Neural progenitor cell (in vitro differentiated cells): Measurements from ENCODE around the gene PCK2. TPM values are rescaled to one million over a fixed set of nuclear protein-coding genes. Genes with fewer than 3 reads are reported as not detected.

Source experiments
- DNase-seq: peaks from one replicate; pipeline ENCODE4 v3.0.0-alpha.2; 2016; ENCODE audit warnings: low spot score
- H2AFZ ChIP-seq: fragments of 200-600 bp; sonication (generic); replicated peaks from 2 replicates; pipeline ENCODE4 v1.6.1; 2016; ENCODE audit warnings: antibody characterized with exemption
- H3F3A ChIP-seq: fragments of 200-600 bp; sonication (generic); 2 replicates; pipeline ENCODE4 v1.6.1; 2016; ENCODE audit warnings: antibody characterized with exemption, low read depth
- H3K27ac ChIP-seq: fragments of 200-600 bp; sonication (generic); 2 replicates; pipeline ENCODE4 v1.5.1; 2016; ENCODE audit warnings: mild to moderate bottlenecking
- H3K27me3 ChIP-seq: fragments of 200-600 bp; sonication (generic); 2 replicates; pipeline ENCODE4 v1.6.1; 2016; ENCODE audit warnings: mild to moderate bottlenecking, moderate library complexity
- H3K36me3 ChIP-seq: fragments of 200-600 bp; sonication (generic); 2 replicates; pipeline ENCODE4 v1.5.1; 2016
- H3K4me1 ChIP-seq: fragments of 200-600 bp; sonication (generic); 2 replicates; pipeline ENCODE4 v1.6.1; 2016; ENCODE audit warnings: mixed run types
- H3K4me2 ChIP-seq: fragments of 200-600 bp; sonication (generic); 2 replicates; pipeline ENCODE4 v1.6.1; 2016
- H3K4me3 ChIP-seq: fragments of 200-600 bp; sonication (generic); 2 replicates; pipeline ENCODE4 v1.5.1; 2016
- H3K79me2 ChIP-seq: fragments of 200-600 bp; sonication (generic); 2 replicates; pipeline ENCODE4 v1.6.1; 2016; ENCODE audit warnings: low read depth
- H3K9ac ChIP-seq: fragments of 200-600 bp; sonication (generic); 2 replicates; pipeline ENCODE4 v1.6.1; 2016
- H3K9me3 ChIP-seq: fragments of 200-600 bp; sonication (generic); 2 replicates; pipeline ENCODE4 v1.5.1; 2016; ENCODE audit warnings: low read depth
- H4K20me1 ChIP-seq: fragments of 200-600 bp; sonication (generic); 2 replicates; pipeline ENCODE4 v1.6.1; 2016; ENCODE audit warnings: low read depth
- H3K27ac Mint-ChIP-seq: 3 replicates; pipeline ENCODE4 v1.8.0; 2021; ENCODE audit warnings: mixed read lengths
- H3K27me3 Mint-ChIP-seq: 2 replicates; pipeline ENCODE4 v1.8.0; 2022; ENCODE audit warnings: low read depth, mild to moderate bottlenecking, inconsistent platforms, moderate library complexity, mixed read lengths; ENCODE audit not compliant: insufficient read depth
- H3K36me3 Mint-ChIP-seq: 3 replicates; pipeline ENCODE4 v1.8.0; 2021; ENCODE audit warnings: mixed read lengths
- H3K4me1 Mint-ChIP-seq: 3 replicates; pipeline ENCODE4 v1.8.0; 2021; ENCODE audit warnings: mixed read lengths
- H3K4me3 Mint-ChIP-seq: 3 replicates; pipeline ENCODE4 v1.8.0; 2021; ENCODE audit warnings: mild to moderate bottlenecking, moderate library complexity, mixed read lengths
- H3K9me3 Mint-ChIP-seq: 3 replicates; pipeline ENCODE4 v1.8.0; 2020; ENCODE audit warnings: mixed read lengths
- CTCF ChIP-seq: fragments of 200-600 bp; sonication (generic); IDR thresholded peaks from 2 replicates; pipeline ENCODE4 v1.5.1; 2017; ENCODE audit warnings: antibody characterized with exemption, mild to moderate bottlenecking
- EZH2 ChIP-seq: fragments of 200-600 bp; sonication (generic); IDR thresholded peaks from 2 replicates; pipeline ENCODE4 v1.6.1; 2017; ENCODE audit warnings: antibody characterized with exemption, mild to moderate bottlenecking, moderate library complexity
- EZH2phosphoT487 ChIP-seq: fragments of 200-600 bp; sonication (generic); IDR thresholded peaks from 2 replicates; pipeline ENCODE4 v1.6.1; 2017; ENCODE audit warnings: antibody characterized with exemption
- total RNA-seq: library from RNA; depleted of rRNA; stranded (reverse); fragments of >200 nt; gene quantifications from 2 replicates; pipeline ENCODE4 v1.2.3, GENCODE V29; 2015; ENCODE audit warnings: low replicate concordance

PCK2 gene
- total RNA-seq, 1 donor from 2014 or later = 11.1 TPM

- Histone ChIP-seq H3K4me1 (peaks cover 15% of the 10 kb centered on the region), H3K27ac (no peak overlapping the region), H3F3A (peaks cover 5% of the 10 kb centered on the region), H2AFZ (no peak overlapping the region), H3K79me2 (no peaks in the 10 kb centered on the region), H3K9ac (no peak overlapping the region), H3K9me3 (no peaks in the 10 kb centered on the region), H3K4me2 (no peak overlapping the region), H3K36me3 (no peaks in the 10 kb centered on the region), H4K20me1 (no peaks in the 10 kb centered on the region), H3K27me3 (peaks cover 12% of the 10 kb centered on the region), H3K4me3 (no peak overlapping the region)
- no peak for DNase-seq
- Mint-ChIP-seq H3K4me3 (no peak overlapping the region), H3K9me3 (no peaks in the 10 kb centered on the region), H3K4me1 (peaks cover 12% of the 10 kb centered on the region), H3K27me3 (peaks cover 14% of the 10 kb centered on the region), H3K36me3 (no peaks in the 10 kb centered on the region), H3K27ac (no peak overlapping the region)
- TF ChIP-seq EZH2phosphoT487 = no peak
- TF ChIP-seq EZH2 = no peak
- TF ChIP-seq CTCF = no peak
Observed at GRCh38 chr14:24088095-24088494, 6.0 kb upstream of the PCK2 start.

GRCh38 chr14:24089890-24090289 lies 4.2 kb upstream of the PCK2 start:
- TF ChIP-seq CTCF (no peak), EZH2 (no peak), EZH2phosphoT487 (no peak)
- no peak overlapping the region for H3K9ac ChIP-seq

GRCh38 chr14:24092110-24092504 lies 2.0 kb upstream of the PCK2 start:
- no peak overlapping the region for H3K4me3 ChIP-seq
- H3K4me1 ChIP-seq = peaks cover 17% of the 10 kb centered on the region
- H3K9ac ChIP-seq = no peak overlapping the region
- H3K79me2 ChIP-seq = no peaks in the 10 kb centered on the region
- no peaks in the 10 kb centered on the region for H3K27me3 ChIP-seq
- H3K27ac Mint-ChIP-seq = no peak overlapping the region
- H3K4me3 Mint-ChIP-seq = no peak overlapping the region
- H3K36me3 ChIP-seq = no peaks in the 10 kb centered on the region
- no peaks in the 10 kb centered on the region for H4K20me1 ChIP-seq
- no peak overlapping the region for H3K27ac ChIP-seq
- H3K36me3 Mint-ChIP-seq = no peaks in the 10 kb centered on the region
- H3K27me3 Mint-ChIP-seq = peaks cover 9% of the 10 kb centered on the region
- H3K4me1 Mint-ChIP-seq = peaks cover 31% of the 10 kb centered on the region
- H3K9me3 Mint-ChIP-seq = no peaks in the 10 kb centered on the region
- TF ChIP-seq EZH2phosphoT487 (no peak), EZH2 (no peak), CTCF (no peak)
- no peak overlapping the region for H3K4me2 ChIP-seq
- no peak overlapping the region for H2AFZ ChIP-seq
- peaks cover 24% of the 10 kb centered on the region for H3F3A ChIP-seq
- no peak for DNase-seq
- no peaks in the 10 kb centered on the region for H3K9me3 ChIP-seq

More at GRCh38 chr14:24089890-24090289, 4.2 kb upstream of the PCK2 start:
- H3K27me3 ChIP-seq = no peaks in the 10 kb centered on the region
- H3K9me3 Mint-ChIP-seq = no peaks in the 10 kb centered on the region
- H3K4me3 Mint-ChIP-seq = no peak overlapping the region
- no peaks in the 10 kb centered on the region for H3K79me2 ChIP-seq
- H3K4me3 ChIP-seq = no peak overlapping the region
- no peak for DNase-seq
- H3K27ac Mint-ChIP-seq = no peak overlapping the region
- H3K4me1 Mint-ChIP-seq = peaks cover 18% of the 10 kb centered on the region
- H3F3A ChIP-seq = peaks cover 13% of the 10 kb centered on the region
- H3K27me3 Mint-ChIP-seq = peaks cover 9% of the 10 kb centered on the region
- H3K4me2 ChIP-seq = no peak overlapping the region
- no peaks in the 10 kb centered on the region for H3K9me3 ChIP-seq
- no peaks in the 10 kb centered on the region for H3K36me3 Mint-ChIP-seq
- H2AFZ ChIP-seq = no peak overlapping the region
- no peak overlapping the region for H3K27ac ChIP-seq
- H3K36me3 ChIP-seq = no peaks in the 10 kb centered on the region
- no peaks in the 10 kb centered on the region for H4K20me1 ChIP-seq
- H3K4me1 ChIP-seq = peaks cover 15% of the 10 kb centered on the region
